Transverse colon (tissue), 4 donors: ENCODE results near the gene PDXK. TPM values are rescaled to one million over a fixed set of nuclear protein-coding genes. Genes with fewer than 3 reads are reported as not detected.
A peak's percentile ranks its signal among the peaks of the same experiment; 100 is the strongest.

ENCODE experiments used
- DNase-seq: peaks from one replicate; pipeline ENCODE4 v3.0.0-alpha.2; 2019
- H3K27ac ChIP-seq, 4 donors: fragments of 200-600 bp; sonication (generic); 2 replicates each; pipeline ENCODE4 v1.5.1; 2016 to 2018; ENCODE audit warnings: inconsistent platforms in 4 of 4
- H3K27me3 ChIP-seq: fragments of 200-600 bp; sonication (generic); 2 replicates; pipeline ENCODE4 v1.5.1; 2017; ENCODE audit warnings: inconsistent platforms
- H3K36me3 ChIP-seq, 4 donors: fragments of 200-600 bp; sonication (generic); 2 replicates each; pipeline ENCODE4 v1.5.1; 2017 to 2019; ENCODE audit warnings: inconsistent platforms in 4 of 4
- H3K4me1 ChIP-seq, 4 donors: fragments of 200-600 bp; sonication (generic); 2 replicates each; pipeline ENCODE4 v1.5.1; 2017 to 2020; ENCODE audit warnings: inconsistent platforms in 4 of 4
- H3K4me3 ChIP-seq, 4 donors: fragments of 200-600 bp; sonication (generic); 1 replicate in 1 of 4; 2 replicates in 3 of 4; pipeline versions ENCODE4 v1.5.1 to v1.6.1; 2017 to 2019; ENCODE audit warnings: inconsistent platforms in 4 of 4
- H3K9me3 ChIP-seq, 2 donors: fragments of 200-600 bp; sonication (generic); 2 replicates each; pipeline ENCODE4 v1.5.1; 2017 to 2019; ENCODE audit warnings: inconsistent platforms in 2 of 2
- CTCF ChIP-seq, 5 experiments: fragments of 200-600 bp in 3 of 5; fragments of 450-650 bp in 2 of 5; sonication (generic) in 3 of 5; IDR thresholded peaks; 1 replicate in 2 of 5; 2 replicates in 3 of 5; pipeline ENCODE4 v1.5.1; 2016 to 2017; ENCODE audit warnings: antibody characterized with exemption in 5 of 5, inconsistent platforms in 3 of 5, mild to moderate bottlenecking in 2 of 5, moderate library complexity in 1 of 5
- EP300 ChIP-seq: sonication (generic); formaldehyde crosslinking; IDR thresholded peaks from one replicate; pipeline ENCODE4 v1.6.1; 2017; ENCODE audit warnings: antibody characterized with exemption, low read depth
- POLR2A ChIP-seq: fragments of 450-650 bp; IDR thresholded peaks from one replicate; pipeline ENCODE4 v1.6.1; 2016; ENCODE audit warnings: antibody characterized with exemption, mild to moderate bottlenecking, moderate library complexity
- POLR2AphosphoS5 ChIP-seq, 3 donors: sonication (generic); formaldehyde crosslinking; IDR thresholded peaks; one replicate each; pipeline ENCODE4 v1.6.1; 2016; ENCODE audit warnings: antibody characterized with exemption in 3 of 3
- WGBS, 2 donors: methylation state at CpG; one replicate each; pipeline ENCODE4 v1.1.5; 2018; ENCODE audit warnings: low coverage in 1 of 2; 5-methylcytosine and 5-hydroxymethylcytosine counted together
- in situ Hi-C, 4 donors: fragments of 200-750 bp; cut with MboI; loops; one replicate each; pipeline versions ENCODE4 v1.15.0 to v1.15.1; 2017; ENCODE audit warnings: low sequenced_read_pairs in 3 of 4, low pct_ligation_motif_present in 1 of 4, low pct_unique_long_range_greater_than_20kb in 1 of 4
- intact Hi-C: fragments of 100-400 bp; cut with DNase I; formaldehyde crosslinking; loops from one replicate; pipeline ENCODE4 v1.15.1; 2023; ENCODE audit warnings: low total_unique reads
- total RNA-seq, 4 donors: library from RNA; depleted of rRNA; stranded (reverse); fragments of >200 nt; gene quantifications; one replicate each; pipeline ENCODE4 v1.1.0, GENCODE V29; 2016

The PDXK gene
- total RNA-seq, 4 donors from 2014 or later = 85.8 to 117 (median 103) TPM

GRCh38 chr21:43727519-43728153 lies 8.7 kb downstream of the PDXK start:
- TF ChIP-seq POLR2AphosphoS5 (IDR thresholded peaks at IDR 0.05) (no peak), EP300 (no peak), POLR2A (no peak), CTCF (IDR thresholded peaks at IDR 0.05) (no peak)
- in situ Hi-C loops (no loop called here), intact Hi-C loops (no loop called here)
- Histone ChIP-seq H3K36me3 (no peaks in the 10 kb centered on the region), H3K27ac (peak overlapping the region; percentile 75 to 88 (median 84)), H3K9me3 (no peaks in the 10 kb centered on the region), H3K4me1 (peaks cover 36 to 76% (median 58%) of the 10 kb centered on the region in 4 donors), H3K27me3 (no peaks in the 10 kb centered on the region), H3K4me3 (peak overlapping the region in 2 of 4 donors; percentile 34 to 47)
- 69% methylated on average over 10 of the region's 10 CpGs; no CpG with 5 or more reads in 1 of the 2 donors for WGBS, 2 donors
- no peak for DNase-seq

- H3K4me1 ChIP-seq = peaks cover 41 to 80% (median 61%) of the 10 kb centered on the region in 4 donors
- H3K4me3 ChIP-seq = peak overlapping the region in 3 of 4 donors; percentile 24 to 47 (median 34)
- in situ Hi-C loops = no loop called here
- H3K36me3 ChIP-seq = no peaks in the 10 kb centered on the region
- intact Hi-C loops = no loop called here
- no peak for TF ChIP-seq EP300
- no peaks in the 10 kb centered on the region for H3K27me3 ChIP-seq
- H3K27ac ChIP-seq = peak overlapping the region; percentile 75 to 88 (median 84)
- no peaks in the 10 kb centered on the region for H3K9me3 ChIP-seq
- no peak for DNase-seq
- WGBS, 2 donors = 40 to 50% methylated on average over 1 to 6 of the region's 7 CpGs
Observed at GRCh38 chr21:43728154-43728466, 9.2 kb downstream of the PDXK start.

DNA sequence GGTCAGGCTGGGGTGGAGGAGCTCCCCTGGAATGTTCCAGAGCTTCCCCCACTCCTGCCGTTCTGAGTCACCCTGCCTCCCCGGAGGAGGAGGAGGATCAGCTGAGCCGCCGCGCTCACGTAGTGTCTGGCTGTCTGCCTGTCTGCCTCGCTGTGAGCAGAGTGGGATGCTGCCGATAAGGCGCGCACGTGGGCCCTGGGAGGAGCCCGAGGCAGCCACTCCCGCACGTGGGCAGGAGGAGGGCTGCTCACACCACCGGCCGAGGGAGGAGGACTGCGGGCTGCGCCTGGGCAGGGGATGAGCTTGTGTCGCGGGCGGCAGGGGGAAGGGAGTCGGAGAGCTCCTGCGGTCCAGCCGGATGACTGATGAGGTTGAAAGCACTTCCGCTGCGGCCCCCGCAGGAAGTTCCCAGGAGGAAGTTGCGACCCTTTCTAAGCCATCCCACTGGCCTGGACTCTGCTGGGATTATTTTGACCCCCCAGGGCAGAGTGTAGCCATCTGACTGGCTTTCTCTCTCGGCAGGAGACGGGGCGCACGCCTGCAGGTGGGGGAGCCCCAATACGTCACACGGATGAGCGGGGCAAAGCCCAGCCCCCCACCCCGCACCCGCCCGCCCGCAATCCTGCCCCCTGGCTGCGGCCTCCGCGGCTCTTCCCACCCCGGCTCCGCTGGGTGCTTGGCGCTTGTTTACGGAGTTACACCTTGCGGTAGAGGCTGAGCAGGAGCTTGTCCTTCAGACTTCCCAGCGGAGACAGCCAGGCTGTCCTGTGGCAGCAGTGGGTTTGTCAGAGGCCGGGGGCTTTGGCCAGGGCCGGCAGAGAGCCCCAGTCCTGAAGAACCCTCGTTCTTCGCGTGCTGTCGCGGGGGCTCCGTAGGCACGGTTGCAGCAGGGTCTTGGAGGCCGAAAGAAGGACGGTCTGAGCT lies 9.8 kb downstream of the PDXK start:
- in situ Hi-C loops = no loop called here
- WGBS, 2 donors = 20 to 62% methylated on average over 1 to 37 of the region's 59 CpGs
- H3K36me3 ChIP-seq = no peaks in the 10 kb centered on the region
- no peaks in the 10 kb centered on the region for H3K9me3 ChIP-seq
- intact Hi-C loops = no loop called here
- TF ChIP-seq POLR2AphosphoS5 (IDR thresholded peaks at IDR 0.05) = peak; percentile 80 to 83 (median 81)
- TF ChIP-seq POLR2A = peak; percentile 18
- peak; percentile 40 for TF ChIP-seq EP300
- TF ChIP-seq CTCF (IDR thresholded peaks at IDR 0.05) = peak in 2 of 5 experiments; percentile 31 to 36
- peaks cover 45 to 87% (median 67%) of the 10 kb centered on the region in 4 donors for H3K4me1 ChIP-seq
- H3K27me3 ChIP-seq = no peaks in the 10 kb centered on the region
- DNase-seq = peak; percentile 88
- H3K27ac ChIP-seq = peak overlapping the region; percentile 75 to 88 (median 84)
- peak overlapping the region; percentile 24 to 49 (median 40) for H3K4me3 ChIP-seq

DNA sequence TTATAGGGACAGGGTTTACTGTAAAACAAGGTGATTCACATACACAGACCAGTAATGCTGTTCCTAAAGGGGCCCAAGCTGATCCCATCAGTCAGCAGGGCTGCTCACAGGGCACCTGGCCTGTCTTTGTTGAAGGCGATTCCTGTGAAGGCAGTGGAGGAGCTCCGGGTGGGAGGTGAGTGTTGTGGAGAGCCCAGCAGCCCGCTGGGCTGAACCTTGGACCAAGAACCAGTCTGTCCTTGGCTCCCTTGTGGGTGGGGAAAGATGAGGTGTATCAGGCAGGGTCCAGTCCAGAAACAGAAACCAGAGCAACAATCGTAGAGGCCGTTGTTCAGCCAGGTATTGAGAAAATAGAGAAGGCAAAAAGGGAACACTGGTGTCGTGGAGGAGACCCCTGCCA lies 12.5 kb downstream of the PDXK start:
- TF ChIP-seq POLR2A = peak; percentile 40
- TF ChIP-seq EP300 = no peak
- TF ChIP-seq CTCF (IDR thresholded peaks at IDR 0.05) = no peak
- TF ChIP-seq POLR2AphosphoS5 (IDR thresholded peaks at IDR 0.05) = peak in 1 of 3 donors; percentile 13
- Histone ChIP-seq H3K4me3 (no peak overlapping the region), H3K36me3 (no peaks in the 10 kb centered on the region), H3K27me3 (no peaks in the 10 kb centered on the region), H3K9me3 (no peaks in the 10 kb centered on the region), H3K4me1 (peaks cover 41 to 82% (median 67%) of the 10 kb centered on the region in 4 donors), H3K27ac (peak overlapping the region; percentile 34 to 87 (median 72))
- intact Hi-C loops (no loop called here), in situ Hi-C loops (no loop called here)
- no peak for DNase-seq
- WGBS, 2 donors = 66 to 100% methylated on average over 1 to 6 of the region's 6 CpGs
